ENCODE results near the gene OPRL1. TPM values are rescaled to one million over a fixed set of nuclear protein-coding genes. Genes with fewer than 3 reads are reported as not detected.
"Not testable (repeated sequence)": the region's sequence is repeated elsewhere in the genome, so short reads cannot be mapped to it uniquely, and the experiment has no call there.

OPRL1 gene
- total RNA-seq, 1 experiment from 2014 or later, result 0.59 TPM

DNA sequence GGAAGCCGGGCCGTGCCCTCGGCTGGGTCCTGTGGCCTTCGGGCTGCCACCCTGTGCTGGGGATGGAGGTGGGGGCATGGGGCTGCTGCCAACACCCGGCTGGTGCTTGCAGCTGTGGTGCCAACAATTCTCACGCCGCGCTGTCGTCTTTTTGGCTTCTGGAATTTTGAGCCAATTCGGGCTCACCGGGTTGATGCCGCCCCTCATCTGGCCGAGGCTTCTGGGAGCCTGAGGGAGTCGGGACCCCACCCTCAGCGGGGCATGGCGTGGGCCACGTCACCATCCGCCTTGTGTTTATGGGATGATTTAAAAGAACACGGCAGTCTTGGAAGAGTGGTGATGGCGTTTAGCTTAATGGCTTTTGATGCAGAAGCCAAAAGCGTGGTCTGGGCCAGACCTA, 36.1 kb downstream of the OPRL1 start:
- Histone ChIP-seq H3K27me3 (replicated peaks; ENCODE audit: control insufficient read depth, insufficient read depth, low read length) (no peaks in the 10 kb centered on the region), H3K4me3 (ENCODE audit: low read depth, low read length) (no peak overlapping the region), H3K9me3 (no peaks in the 10 kb centered on the region), H3K4me1 (no peaks in the 10 kb centered on the region), H3K36me3 (ENCODE audit: control insufficient read depth, insufficient read depth, low read length) (no peaks in the 10 kb centered on the region)
- Mint-ChIP-seq H3K27me3 (ENCODE audit: insufficient read depth, unreplicated experiment) (peaks cover 4% of the 10 kb centered on the region), H3K4me1 (ENCODE audit: low read depth, unreplicated experiment) (no peaks in the 10 kb centered on the region), H3K36me3 (ENCODE audit: insufficient read depth, unreplicated experiment) (peaks cover 7% of the 10 kb centered on the region), H3K4me3 (ENCODE audit: unreplicated experiment) (no peak overlapping the region), H3K9me3 (ENCODE audit: unreplicated experiment) (no peaks in the 10 kb centered on the region), H3K27ac (ENCODE audit: unreplicated experiment) (no peak overlapping the region)
- POLR2A ChIA-PET, result interaction anchor here (0.6 kb wide), 1 partner anchor 37 kb away, joined by 3 read pairs; the partner anchor contains the start of gene RGS19
- no peak for TF ChIP-seq CTCF (IDR thresholded peaks at IDR 0.05; ENCODE audit: insufficient read depth in 1 of 2, low read depth in 1 of 2, low read length in 1 of 2, severe bottlenecking in 1 of 2, unreplicated experiment in 1 of 2)
- BruUV-seq (replicated peaks), result no TSS peak
- DNase-seq, result peak in 1 of 2 experiments; percentile 3
- CTCF ChIA-PET, result interaction anchor here (2.2 to 2.7 kb wide), 2 partner anchors 14 to 33 kb away, joined by 11 to 15 read pairs; partner anchors contain the start of gene LKAAEAR1
- intact Hi-C loops (cut with micrococcal nuclease; ENCODE audit: unreplicated experiment), result no loop called here

DNA sequence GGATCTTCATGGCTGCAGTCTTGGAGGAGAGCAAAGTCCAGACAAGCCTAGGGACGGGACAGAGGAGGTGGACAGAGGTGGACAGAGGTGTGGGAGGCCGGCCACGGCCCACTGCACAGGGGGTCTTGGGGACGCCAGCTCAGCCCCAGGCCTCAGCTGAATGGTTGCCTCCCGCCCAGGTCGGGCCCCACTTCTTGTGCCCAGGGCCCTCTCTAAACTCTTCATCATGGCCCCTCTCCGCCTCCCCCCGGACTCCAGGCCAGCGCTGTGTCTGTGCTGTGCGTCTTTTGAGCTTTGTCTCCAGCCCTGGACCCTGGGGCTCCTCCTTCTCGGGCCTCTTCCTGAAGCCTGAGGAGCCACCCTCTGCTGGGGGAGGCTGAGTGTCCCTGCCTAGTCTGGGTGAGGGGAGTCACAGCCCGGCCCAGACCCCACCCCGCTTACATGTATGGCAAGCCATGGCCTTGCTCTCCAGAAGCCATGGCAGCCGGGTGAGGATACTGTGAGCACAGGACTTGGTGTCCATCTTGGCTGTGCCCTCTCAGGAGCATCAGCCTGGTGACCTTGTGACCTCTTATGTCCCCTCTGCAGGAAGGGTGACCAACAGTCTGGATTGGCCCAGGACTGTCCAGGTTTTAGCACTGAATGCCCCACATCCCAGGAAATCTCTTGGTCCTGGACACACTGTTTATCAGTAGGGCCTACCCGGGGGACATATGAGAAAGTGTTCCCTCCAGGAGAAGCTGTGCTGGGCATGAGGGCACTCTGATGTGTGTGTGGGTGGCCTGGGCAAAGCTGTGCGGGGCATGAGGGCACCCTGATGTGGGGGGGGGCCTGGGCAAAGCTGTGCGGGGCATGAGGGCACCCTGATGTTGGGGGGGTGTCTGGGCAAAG, 36.9 kb downstream of the OPRL1 start:
- CTCF ChIA-PET, result interaction anchor here (0.5 to 2.7 kb wide), 6 partner anchors 15 to 1869 kb away, joined by 3 to 15 read pairs (median 6); partner anchors contain the start of gene LKAAEAR1
- Histone ChIP-seq H3K4me3 (ENCODE audit: low read depth, low read length) (no peak overlapping the region), H3K4me1 (no peaks in the 10 kb centered on the region), H3K36me3 (ENCODE audit: control insufficient read depth, insufficient read depth, low read length) (no peaks in the 10 kb centered on the region), H3K27me3 (replicated peaks; ENCODE audit: control insufficient read depth, insufficient read depth, low read length) (no peaks in the 10 kb centered on the region), H3K9me3 (no peaks in the 10 kb centered on the region)
- POLR2A ChIA-PET, result no interaction called here
- no peaks in the 10 kb centered on the region for H3K9me3 Mint-ChIP-seq (ENCODE audit: unreplicated experiment)
- peak; percentile 10 to 56 for DNase-seq
- peaks cover 9% of the 10 kb centered on the region for H3K27me3 Mint-ChIP-seq (ENCODE audit: insufficient read depth, unreplicated experiment)
- no peak for TF ChIP-seq CTCF (IDR thresholded peaks at IDR 0.05; ENCODE audit: insufficient read depth in 1 of 2, low read depth in 1 of 2, low read length in 1 of 2, severe bottlenecking in 1 of 2, unreplicated experiment in 1 of 2)
- BruUV-seq (replicated peaks), result no TSS peak
- H3K36me3 Mint-ChIP-seq (ENCODE audit: insufficient read depth, unreplicated experiment), result peaks cover 7% of the 10 kb centered on the region
- intact Hi-C loops (cut with micrococcal nuclease; ENCODE audit: unreplicated experiment), result no loop called here
- no peaks in the 10 kb centered on the region for H3K4me1 Mint-ChIP-seq (ENCODE audit: low read depth, unreplicated experiment)
- no peak overlapping the region for H3K27ac Mint-ChIP-seq (ENCODE audit: unreplicated experiment)
- no peak overlapping the region for H3K4me3 Mint-ChIP-seq (ENCODE audit: unreplicated experiment)

DNA sequence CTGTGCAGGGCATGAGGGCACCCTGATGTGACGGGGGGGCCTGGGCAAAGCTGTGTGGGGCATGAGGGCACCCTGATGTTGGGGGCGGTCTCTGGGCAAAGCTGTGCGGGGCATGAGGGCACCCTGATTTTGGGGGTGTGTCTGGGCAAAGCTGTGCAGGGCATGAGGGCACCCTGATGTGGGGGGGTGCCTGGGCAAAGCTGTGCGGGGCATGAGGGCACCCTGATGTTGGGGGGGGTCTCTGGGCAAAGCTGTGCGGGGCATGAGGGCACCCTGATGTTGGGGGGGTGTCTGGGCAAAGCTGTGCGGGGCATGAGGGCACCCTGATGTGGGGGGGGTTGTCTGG, 37.5 kb downstream of the OPRL1 start:
- POLR2A ChIA-PET, result not testable (repeated sequence)

More for the DNA sequence above, 37.5 kb downstream of the OPRL1 start:
- H3K9me3 ChIP-seq; H3K27me3 ChIP-seq (replicated peaks; ENCODE audit: control insufficient read depth, insufficient read depth, low read length); H3K4me1 ChIP-seq; intact Hi-C loops (cut with micrococcal nuclease; ENCODE audit: unreplicated experiment); BruUV-seq (replicated peaks); H3K9me3 Mint-ChIP-seq (ENCODE audit: unreplicated experiment); H3K4me1 Mint-ChIP-seq (ENCODE audit: low read depth, unreplicated experiment); H3K27ac Mint-ChIP-seq (ENCODE audit: unreplicated experiment); H3K36me3 Mint-ChIP-seq (ENCODE audit: insufficient read depth, unreplicated experiment); H3K36me3 ChIP-seq (ENCODE audit: control insufficient read depth, insufficient read depth, low read length); H3K4me3 Mint-ChIP-seq (ENCODE audit: unreplicated experiment); H3K4me3 ChIP-seq (ENCODE audit: low read depth, low read length): not testable (repeated sequence)
- CTCF ChIA-PET, result interaction anchor here (0.6 to 2.7 kb wide), 3 partner anchors 24 to 47 kb away, joined by 3 to 11 read pairs (median 6); partner anchors contain the start of gene LKAAEAR1
- peak in 1 of 2 experiments; percentile 26 for DNase-seq
- peaks cover 13% of the 10 kb centered on the region for H3K27me3 Mint-ChIP-seq (ENCODE audit: insufficient read depth, unreplicated experiment)

Measured in Caco-2 (cell line).